Choroid plexus epithelial cell (primary cell): ENCODE results near the gene RAP2A.
A peak's percentile ranks its signal among the peaks of the same experiment; 100 is the strongest.

ENCODE experiments used
- DNase-seq: peaks from one replicate; pipeline ENCODE4 v3.0.0-alpha.2; 2010; ENCODE audit warnings: low read depth
- H3K4me3 ChIP-seq: 2 replicates; pipeline ENCODE4 v1.5.1; 2011; ENCODE audit warnings: low read depth, mild to moderate bottlenecking, control low read depth, low read length, moderate library complexity
- CTCF ChIP-seq: conservative IDR thresholded peaks from 2 replicates; pipeline ENCODE4 v1.5.1; 2011; ENCODE audit warnings: low read depth, mild to moderate bottlenecking, control low read depth, inconsistent platforms, low read length, moderate library complexity

The RAP2A gene

GRCh38 chr13:97492257-97492656, 58.3 kb downstream of the RAP2A start:
- H3K4me3 ChIP-seq: no peak overlapping the region
- TF ChIP-seq CTCF: no peak
- DNase-seq: no peak

- TF ChIP-seq CTCF: no peak
- H3K4me3 ChIP-seq: no peak overlapping the region
- no peak for DNase-seq
Observed at GRCh38 chr13:97492684-97493371, 58.9 kb downstream of the RAP2A start.

DNA sequence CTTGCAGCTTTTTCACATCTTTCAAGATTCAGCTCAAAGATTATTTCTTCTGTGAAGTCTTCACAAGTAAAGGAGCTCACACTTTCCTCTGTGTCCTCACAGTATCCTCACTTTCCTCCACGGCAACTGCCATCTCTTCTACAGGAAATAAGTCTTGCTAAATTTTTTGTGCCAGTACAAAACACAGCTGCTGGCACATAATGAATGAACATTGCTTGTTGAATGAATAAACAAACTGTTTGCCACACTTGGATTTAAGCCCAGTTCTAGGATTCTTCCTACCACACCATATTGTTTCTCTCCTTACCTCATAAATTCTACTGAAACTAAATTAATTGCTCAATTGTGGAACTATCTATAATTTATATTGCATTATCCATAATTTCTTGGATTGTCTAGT, 59.5 kb downstream of the RAP2A start:
- no peak overlapping the region for H3K4me3 ChIP-seq
- TF ChIP-seq CTCF: no peak
- DNase-seq: peak; percentile 17

DNA sequence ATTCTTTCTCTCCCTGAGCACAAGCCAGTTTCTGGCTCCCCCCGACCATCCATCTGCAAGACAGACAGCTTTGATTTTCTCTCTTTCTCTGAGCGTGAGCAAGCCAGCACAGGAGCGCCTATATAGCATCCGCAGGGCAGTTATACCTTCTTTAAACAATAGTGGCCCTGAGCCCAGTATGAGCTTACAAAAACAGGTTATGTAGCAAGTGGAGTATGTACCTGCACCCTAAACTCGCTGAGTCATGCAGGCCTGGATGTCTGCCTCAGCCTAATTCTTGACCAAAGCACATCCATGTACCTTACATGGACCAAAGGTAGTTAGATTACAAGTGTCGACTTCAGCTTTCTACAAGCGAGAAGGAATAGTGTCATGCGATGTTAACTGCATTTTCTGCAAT, 61.7 kb downstream of the RAP2A start:
- DNase-seq: no peak
- no peak for TF ChIP-seq CTCF
- H3K4me3 ChIP-seq: no peak overlapping the region

- peak; percentile 37 for DNase-seq
- no peak for TF ChIP-seq CTCF
- no peak overlapping the region for H3K4me3 ChIP-seq
Observed at GRCh38 chr13:97496511-97496910, 62.5 kb downstream of the RAP2A start.

DNA sequence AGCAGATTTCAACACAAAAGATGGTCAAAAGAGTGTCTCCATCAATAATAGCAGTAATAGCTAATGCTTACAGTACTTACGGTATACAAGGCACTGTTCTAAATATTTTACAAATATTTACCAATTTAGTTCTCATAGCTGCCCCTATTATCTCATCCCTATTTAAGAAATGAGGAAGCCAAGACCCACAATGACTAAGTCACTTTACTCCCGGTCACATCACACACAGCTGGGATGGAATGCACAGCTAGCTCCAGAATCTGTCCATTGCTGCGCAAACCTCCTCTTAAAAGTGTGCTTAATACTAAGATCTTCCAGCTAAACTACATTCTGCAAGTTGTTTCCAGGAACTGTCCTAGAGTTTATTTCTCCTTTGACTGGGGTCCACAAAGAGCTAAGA, 63.4 kb downstream of the RAP2A start:
- no peak overlapping the region for H3K4me3 ChIP-seq
- TF ChIP-seq CTCF: no peak
- no peak for DNase-seq

DNA sequence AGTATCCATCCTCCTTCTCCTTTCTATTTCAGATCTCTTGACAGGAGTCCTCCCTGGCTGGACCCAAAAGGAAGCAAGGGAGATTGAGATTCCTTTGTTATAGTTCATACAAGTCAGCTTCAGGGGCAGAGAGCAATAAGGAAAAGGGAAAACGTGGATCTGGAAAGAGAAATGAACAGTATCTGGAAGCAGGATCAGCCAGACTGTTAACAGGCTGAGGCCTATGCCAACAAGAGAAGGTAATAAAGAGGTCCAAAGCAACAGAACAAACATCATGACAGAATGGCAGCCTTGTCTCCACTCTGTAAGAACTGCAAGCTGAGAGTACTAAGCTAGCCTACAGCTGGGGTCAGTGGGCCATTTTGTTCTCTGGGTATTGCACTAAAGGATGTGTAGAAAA, 64.5 kb downstream of the RAP2A start:
- H3K4me3 ChIP-seq: no peak overlapping the region
- no peak for TF ChIP-seq CTCF
- no peak for DNase-seq
